Measurements from ENCODE around the gene CLEC3B.
"Not testable (repeated sequence)": the region's sequence is repeated elsewhere in the genome, so short reads cannot be mapped to it uniquely, and the experiment has no call there.

CLEC3B gene

GRCh38 chr3:45037720-45038455 lies 11.8 kb downstream of the CLEC3B start:
- DNase-seq, result peak; percentile 93

DNA sequence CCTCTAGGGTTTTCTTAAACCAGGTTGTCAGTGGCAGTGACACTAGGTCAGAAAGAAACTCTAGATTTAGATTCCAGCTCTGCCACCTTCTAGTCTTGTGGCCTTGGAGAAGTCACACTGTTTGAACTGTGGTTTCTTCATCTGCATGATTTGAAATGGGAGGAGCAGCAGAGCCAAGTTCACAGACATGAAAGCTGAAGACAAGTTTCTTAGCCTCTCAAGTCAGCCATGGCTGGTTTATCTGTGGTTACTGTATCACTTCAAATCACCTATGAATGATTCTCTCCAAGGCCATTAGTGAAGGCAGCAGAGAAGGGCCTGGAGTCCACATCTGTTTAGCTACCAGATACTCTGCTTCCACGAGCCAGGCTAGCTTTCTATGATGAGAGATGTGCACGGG lies 15.6 kb downstream of the CLEC3B start:
- DNase-seq, result no peak

DNA sequence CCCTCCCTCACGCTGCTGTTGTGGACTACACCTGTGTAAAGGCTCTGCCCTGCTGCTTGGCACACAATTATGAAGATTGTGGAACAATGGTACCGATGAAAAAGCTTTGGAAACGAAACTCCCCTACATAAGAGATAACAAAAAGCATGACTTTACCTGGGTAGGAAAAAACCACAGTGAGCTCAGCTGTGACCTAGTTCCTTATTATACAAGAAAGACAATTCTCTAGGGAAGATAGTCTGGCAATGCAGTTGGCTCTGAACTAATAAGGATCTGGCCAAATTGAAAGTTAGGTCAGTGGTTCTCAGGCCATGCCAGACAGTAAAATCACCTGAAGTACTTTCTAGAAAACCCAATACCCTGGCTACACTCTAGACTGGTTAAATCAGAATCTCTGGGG lies 16.1 kb downstream of the CLEC3B start:
- DNase-seq, result no peak

DNA sequence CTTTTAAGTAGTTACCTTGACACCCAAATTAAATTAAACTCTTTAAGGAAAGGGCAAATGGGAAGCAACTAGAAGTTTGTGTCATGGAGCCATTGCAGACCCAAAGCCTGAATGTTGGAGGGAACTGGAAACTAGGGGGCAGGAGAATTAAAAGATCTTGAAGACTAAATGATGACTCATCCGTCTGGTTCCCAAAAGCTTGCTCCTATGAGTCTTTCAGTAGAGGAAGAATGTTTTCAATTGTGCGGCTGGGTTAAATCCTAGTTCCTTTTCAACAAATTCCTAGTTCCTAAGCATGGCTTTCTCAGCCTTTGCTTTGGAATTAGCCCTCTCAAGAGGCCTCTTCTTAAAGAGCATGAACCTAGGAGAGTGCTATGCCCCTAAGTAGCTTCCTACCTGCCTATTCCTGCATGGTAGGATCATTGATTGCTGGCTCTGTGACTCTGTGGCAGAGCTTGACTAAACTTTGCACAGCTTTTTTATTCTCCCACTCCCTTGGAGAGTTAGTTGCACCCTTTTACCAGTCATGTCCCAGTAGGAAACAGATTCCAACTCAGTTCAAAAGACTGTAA lies 17.7 kb downstream of the CLEC3B start:
- no peak for DNase-seq

DNA sequence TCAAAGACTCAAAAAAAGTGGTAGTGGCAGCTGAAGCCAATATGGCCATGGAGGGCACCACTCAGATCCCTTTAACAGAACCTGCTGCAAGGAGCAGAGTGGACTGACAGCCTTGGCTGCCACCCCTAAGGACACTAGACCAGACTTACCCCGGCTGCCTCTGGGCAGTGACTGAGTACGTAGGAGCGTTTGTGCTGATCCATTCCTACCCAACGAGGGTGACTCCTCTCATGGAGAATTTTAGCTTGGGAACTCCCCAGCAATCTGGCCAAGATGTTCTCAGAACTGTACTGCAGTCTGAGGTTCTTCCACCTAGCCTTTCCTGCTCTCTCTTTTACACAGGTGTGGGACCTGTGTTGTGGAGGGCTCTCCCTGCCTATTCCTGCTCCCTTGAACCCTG lies 22.1 kb downstream of the CLEC3B start:
- no peak for DNase-seq

- DNase-seq, result no peak
Measured at GRCh38 chr3:45049807-45050206, 23.7 kb downstream of the CLEC3B start.

GRCh38 chr3:45051685-45052084 lies 25.6 kb downstream of the CLEC3B start:
- no peak for DNase-seq

- DNase-seq, result not testable (repeated sequence)
Measured at GRCh38 chr3:45053805-45054195, 27.7 kb downstream of the CLEC3B start.

- no peak for DNase-seq
Measured at GRCh38 chr3:45054196-45054857, 28.2 kb downstream of the CLEC3B start.

GRCh38 chr3:45055032-45055410 lies 28.9 kb downstream of the CLEC3B start:
- no peak for DNase-seq

GRCh38 chr3:45055411-45056143 lies 29.5 kb downstream of the CLEC3B start:
- no peak for DNase-seq

- no peak for DNase-seq
Measured at GRCh38 chr3:45056608-45057301, 30.7 kb downstream of the CLEC3B start.

GRCh38 chr3:45057557-45057956 lies 31.5 kb downstream of the CLEC3B start:
- DNase-seq, result peak; percentile 27

DNA sequence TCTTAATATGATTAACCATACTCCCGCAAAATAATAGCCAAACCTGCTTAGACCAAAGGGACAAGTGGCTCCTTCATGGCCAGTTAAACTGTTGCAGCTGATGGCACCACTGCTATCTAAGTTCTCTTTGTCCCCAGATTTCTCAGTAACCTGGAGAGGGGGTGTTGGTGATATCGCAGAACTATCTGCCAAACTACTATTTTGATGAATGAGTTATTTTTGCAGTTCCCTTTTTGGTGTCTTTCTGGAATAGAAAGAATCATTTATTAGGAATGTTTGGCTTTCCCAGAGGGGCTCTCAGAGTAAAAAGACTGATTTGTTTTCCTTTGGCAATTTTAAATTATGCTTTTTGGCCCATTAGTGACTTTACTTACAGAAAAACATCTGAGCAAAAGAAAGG lies 33.0 kb downstream of the CLEC3B start:
- DNase-seq, result no peak

DNA sequence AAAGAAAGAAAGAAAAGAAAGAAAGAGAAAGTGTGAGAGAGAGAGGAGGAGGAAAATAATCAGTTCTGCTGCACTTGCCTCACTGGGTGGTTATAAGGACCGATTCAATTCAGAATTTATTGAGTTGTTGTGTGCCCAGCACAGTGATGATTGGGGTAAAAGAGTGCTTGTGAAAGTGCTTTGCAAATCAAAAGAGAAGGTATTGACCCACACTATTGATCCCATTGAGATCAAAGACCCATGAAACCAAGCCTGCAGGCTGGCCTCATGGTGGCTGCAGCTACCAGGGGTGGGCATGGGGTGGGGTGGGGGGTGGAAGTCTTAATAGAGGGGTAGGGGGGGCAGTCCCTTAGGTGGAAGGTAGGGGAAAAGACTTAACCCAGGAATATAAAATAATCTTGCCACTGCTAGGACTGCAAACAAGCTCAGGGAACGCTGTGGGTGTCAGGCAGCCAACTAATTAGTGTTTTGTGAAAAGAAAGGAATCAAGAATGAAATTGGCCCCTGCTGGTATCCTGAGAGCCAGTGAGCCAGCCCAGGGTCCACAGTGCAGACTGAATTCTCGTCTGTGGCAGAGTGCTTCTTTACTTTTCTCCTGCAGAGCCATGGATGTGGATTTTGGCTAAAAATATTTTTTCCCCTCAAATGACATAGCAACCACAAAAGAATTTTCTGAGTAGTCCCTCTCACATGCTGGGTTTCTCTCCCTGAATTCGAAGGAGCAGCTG lies 34.2 kb downstream of the CLEC3B start:
- DNase-seq, result no peak

DNA sequence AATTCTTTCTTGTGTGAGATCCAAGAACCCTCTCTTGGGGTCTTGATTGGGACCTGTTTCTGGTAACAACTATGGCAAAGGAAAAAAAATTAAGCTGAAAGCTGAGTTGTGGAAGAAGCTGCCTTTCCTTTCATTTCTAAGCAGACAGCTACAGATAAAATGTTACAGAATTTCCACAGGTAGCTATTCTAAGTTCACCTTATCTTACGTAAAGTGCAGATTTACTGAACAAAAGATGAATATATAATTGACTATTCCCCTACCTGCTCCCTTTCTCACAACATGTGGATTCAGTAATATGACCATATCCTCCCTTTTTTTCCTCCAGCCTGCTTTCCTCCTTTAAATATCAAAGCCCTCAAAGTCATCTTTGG lies 36.6 kb downstream of the CLEC3B start:
- DNase-seq, result no peak

DNA sequence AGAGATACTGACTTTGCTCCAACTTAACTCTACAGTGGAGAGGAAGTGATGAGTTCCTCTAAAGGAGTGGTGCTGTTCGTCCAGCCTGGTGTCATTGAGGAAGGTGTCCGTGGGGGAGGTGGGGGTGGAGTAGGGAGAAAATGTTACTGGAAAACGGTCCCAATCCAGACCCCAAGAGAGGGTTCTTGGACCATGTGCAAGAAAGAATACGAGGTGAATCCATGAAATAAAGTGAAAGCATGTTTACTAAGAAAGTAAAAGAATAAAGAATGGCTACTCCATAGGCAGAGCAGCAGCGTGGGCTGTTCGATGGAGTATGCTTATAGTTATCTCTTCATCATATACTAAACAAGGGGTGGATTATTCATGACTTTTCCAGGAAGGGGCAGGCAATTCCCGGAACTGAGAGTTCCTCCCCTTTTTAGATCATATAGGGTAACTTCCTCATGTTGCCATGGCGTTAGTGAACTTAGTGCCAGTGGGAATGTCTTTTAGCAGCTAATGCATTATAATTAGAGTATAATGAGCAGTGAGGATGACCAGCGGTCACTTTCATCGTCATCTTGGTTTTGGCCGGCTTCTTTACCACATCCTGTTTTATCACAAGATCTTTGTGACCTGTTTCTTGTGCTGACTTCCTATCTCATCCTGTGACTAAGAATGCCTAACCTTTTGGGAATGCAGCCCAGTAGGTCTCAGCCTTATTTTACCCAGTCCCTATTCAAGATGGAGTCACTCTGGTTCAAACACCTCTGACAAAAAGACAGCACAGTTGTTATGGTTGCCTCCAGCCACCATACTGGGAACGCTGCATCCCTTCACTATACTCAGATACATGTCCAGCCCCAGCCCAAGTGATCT lies 38.6 kb downstream of the CLEC3B start:
- peak; percentile 65 for DNase-seq

GRCh38 chr3:45065373-45065720 lies 39.2 kb downstream of the CLEC3B start:
- no peak for DNase-seq

DNA sequence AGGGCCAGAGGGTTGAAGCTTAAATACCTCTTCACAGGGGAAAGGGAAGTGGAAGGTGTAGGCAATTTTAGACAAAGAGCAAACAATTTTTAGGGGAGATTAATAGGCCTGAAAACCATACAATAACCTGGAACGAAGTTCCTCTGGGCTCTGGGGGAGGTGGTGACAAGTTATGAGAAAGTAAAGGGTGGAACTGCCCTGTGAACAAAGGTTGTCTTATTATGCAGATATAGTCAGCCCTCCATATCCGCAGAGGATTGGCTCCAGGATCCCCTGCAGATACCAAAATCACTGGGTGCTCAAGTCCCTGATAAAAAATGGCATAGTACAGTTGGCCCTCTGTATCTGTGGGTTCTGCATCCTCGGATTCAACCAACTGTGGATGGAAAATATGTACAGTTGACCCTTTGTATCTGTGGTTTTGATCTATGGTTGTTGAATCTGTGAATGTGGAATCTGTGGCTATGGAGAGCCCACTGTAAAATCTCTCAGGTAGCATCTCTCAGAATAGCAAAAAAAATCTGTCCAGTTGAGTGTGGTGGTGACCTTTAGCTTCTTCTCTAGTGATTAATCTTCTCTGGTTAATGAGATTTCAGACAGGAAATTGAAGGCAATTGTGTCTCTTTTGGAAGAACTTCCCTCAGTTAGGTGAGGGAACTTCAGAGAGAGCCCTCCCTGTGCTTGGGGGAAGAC lies 40.2 kb downstream of the CLEC3B start:
- DNase-seq, result no peak

- no peak for DNase-seq
Measured at GRCh38 chr3:45067486-45067885, 41.4 kb downstream of the CLEC3B start.

- DNase-seq, result no peak
Measured at GRCh38 chr3:45067941-45068340, 41.8 kb downstream of the CLEC3B start.

All from stimulated activated CD4-positive, alpha-beta T cell treated with anti-CD3 and anti-CD28 coated beads, Interleukin-1b, Interleukin-23, amount 100 ng/mL, for 48 hours (primary cell).